GM19452 (cell line): Measurements from ENCODE around the gene NEUROD1.
"Not testable (repeated sequence)": the region's sequence is repeated elsewhere in the genome, so short reads cannot be mapped to it uniquely, and the experiment has no call there.

Source experiments
- ATAC-seq: cut with Tn5 transposase; IDR thresholded peaks from one replicate; pipeline ENCODE4 v1.9.1; 2021; ENCODE audit not compliant: unreplicated experiment

The NEUROD1 gene

GRCh38 chr2:181680055-181680936 lies at the start of gene NEUROD1:
Gene NEUROD1 (minus strand): TSS chr2:181680517. CDS start chr2:181678860, 1,657 bp downstream.
- ATAC-seq: no peak

GRCh38 chr2:181725476-181725875 lies 45.2 kb upstream of the NEUROD1 start:
- ATAC-seq: no peak

- ATAC-seq: no peak
Measured at GRCh38 chr2:181724662-181725061, 44.3 kb upstream of the NEUROD1 start.

- ATAC-seq: no peak
Measured at GRCh38 chr2:181723731-181724130, 43.4 kb upstream of the NEUROD1 start.

- peak; percentile 81 for ATAC-seq
Measured at GRCh38 chr2:181715033-181715630, 34.8 kb upstream of the NEUROD1 start.

GRCh38 chr2:181711051-181711450 lies 30.7 kb upstream of the NEUROD1 start:
- ATAC-seq: not testable (repeated sequence)

- not testable (repeated sequence) for ATAC-seq
Measured at GRCh38 chr2:181702519-181702918, 22.2 kb upstream of the NEUROD1 start.

- ATAC-seq: no peak
Measured at GRCh38 chr2:181698223-181698622, 17.9 kb upstream of the NEUROD1 start.

GRCh38 chr2:181697571-181697970 lies 17.3 kb upstream of the NEUROD1 start:
- ATAC-seq: no peak

- ATAC-seq: no peak
Measured at GRCh38 chr2:181697126-181697525, 16.8 kb upstream of the NEUROD1 start.

- no peak for ATAC-seq
Measured at GRCh38 chr2:181694271-181694670, 14.0 kb upstream of the NEUROD1 start.

GRCh38 chr2:181690860-181691259 lies 10.5 kb upstream of the NEUROD1 start:
- no peak for ATAC-seq

GRCh38 chr2:181686576-181687185 lies 6.4 kb upstream of the NEUROD1 start:
- no peak for ATAC-seq

- no peak for ATAC-seq
Measured at GRCh38 chr2:181685150-181685688, 4.9 kb upstream of the NEUROD1 start.

GRCh38 chr2:181684454-181685149 lies 4.3 kb upstream of the NEUROD1 start:
- no peak for ATAC-seq

- ATAC-seq: no peak
Measured at GRCh38 chr2:181683518-181684453, 3.5 kb upstream of the NEUROD1 start.

GRCh38 chr2:181682795-181683517 lies 2.6 kb upstream of the NEUROD1 start:
- no peak for ATAC-seq

GRCh38 chr2:181682026-181682789 lies 1.9 kb upstream of the NEUROD1 start:
- no peak for ATAC-seq
